MM.1S (cell line): ENCODE results near the gene SNF8.

ENCODE experiments used
- EZH2 ChIP-seq: fragments of 300-600 bp; sonication (generic); optimal IDR thresholded peaks from 2 replicates; pipeline ENCODE3; 2017; ENCODE audit warnings: low read depth, mild to moderate bottlenecking, antibody characterized with exemption, low read length, mixed read lengths
- TF ChIP-seq, protein P1 (sequence below): fragments of 300-600 bp; sonication (generic); IDR thresholded peaks from 2 replicates; pipeline ENCODE4 v1.5.1; 2016; ENCODE audit warnings: antibody characterized with exemption, low read length, mixed read lengths

DNA sequence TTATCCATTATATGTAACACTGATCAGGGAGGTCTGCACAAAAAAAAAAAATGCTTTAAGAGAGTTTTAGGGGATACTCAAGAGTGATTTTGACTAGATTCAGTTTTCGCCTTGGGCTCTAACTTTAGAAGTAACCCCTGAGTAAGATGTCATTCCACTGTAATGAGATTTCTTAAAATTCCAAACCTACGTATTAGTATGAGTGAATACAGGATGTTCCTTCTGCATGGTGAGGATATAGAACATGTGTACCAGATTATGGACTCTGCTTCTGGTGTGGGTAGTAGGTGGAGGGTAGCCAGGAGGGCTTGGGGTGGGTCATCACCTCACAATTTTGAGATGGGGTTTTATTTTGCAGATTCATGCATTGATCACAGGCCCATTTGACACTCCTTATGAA, 32.2 kb downstream of the SNF8 start:
- TF ChIP-seq, protein P1, sequence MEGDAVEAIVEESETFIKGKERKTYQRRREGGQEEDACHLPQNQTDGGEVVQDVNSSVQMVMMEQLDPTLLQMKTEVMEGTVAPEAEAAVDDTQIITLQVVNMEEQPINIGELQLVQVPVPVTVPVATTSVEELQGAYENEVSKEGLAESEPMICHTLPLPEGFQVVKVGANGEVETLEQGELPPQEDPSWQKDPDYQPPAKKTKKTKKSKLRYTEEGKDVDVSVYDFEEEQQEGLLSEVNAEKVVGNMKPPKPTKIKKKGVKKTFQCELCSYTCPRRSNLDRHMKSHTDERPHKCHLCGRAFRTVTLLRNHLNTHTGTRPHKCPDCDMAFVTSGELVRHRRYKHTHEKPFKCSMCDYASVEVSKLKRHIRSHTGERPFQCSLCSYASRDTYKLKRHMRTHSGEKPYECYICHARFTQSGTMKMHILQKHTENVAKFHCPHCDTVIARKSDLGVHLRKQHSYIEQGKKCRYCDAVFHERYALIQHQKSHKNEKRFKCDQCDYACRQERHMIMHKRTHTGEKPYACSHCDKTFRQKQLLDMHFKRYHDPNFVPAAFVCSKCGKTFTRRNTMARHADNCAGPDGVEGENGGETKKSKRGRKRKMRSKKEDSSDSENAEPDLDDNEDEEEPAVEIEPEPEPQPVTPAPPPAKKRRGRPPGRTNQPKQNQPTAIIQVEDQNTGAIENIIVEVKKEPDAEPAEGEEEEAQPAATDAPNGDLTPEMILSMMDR: no peak
- no peak for TF ChIP-seq EZH2
